ENCODE data around the gene PSAT1.

GRCh38 chr9:78273761-78274160, 23.2 kb upstream of the PSAT1 start:
- no peak for TF ChIP-seq POLR2A (IDR thresholded peaks at IDR 0.05)
- TF ChIP-seq CTCF (IDR thresholded peaks at IDR 0.05) = no peak
- no peak for TF ChIP-seq EP300 (IDR thresholded peaks at IDR 0.05)
